HEK293T (cell line): ENCODE results near the gene GRAMD1A.

ENCODE experiments used
- BHLHE40 ChIP-seq: fragments of 450-650 bp; IDR thresholded peaks from 2 replicates; pipeline ENCODE4 v1.6.1; 2016; ENCODE audit warnings: mild to moderate bottlenecking, moderate library complexity, borderline replicate concordance
- ELF4 ChIP-seq: fragments of 450-650 bp; IDR thresholded peaks from 2 replicates; pipeline ENCODE4 v1.6.1; 2017; ENCODE audit warnings: antibody characterized with exemption
- FOXA1 ChIP-seq: fragments of 450-650 bp; IDR thresholded peaks from 2 replicates; pipeline ENCODE4 v1.6.1; 2016; ENCODE audit warnings: mild to moderate bottlenecking
- L3MBTL2 ChIP-seq: fragments of 450-650 bp; conservative IDR thresholded peaks from 2 replicates; pipeline ENCODE4 v1.6.1; 2016; ENCODE audit warnings: mild to moderate bottlenecking
- SP1 ChIP-seq: fragments of 450-650 bp; IDR thresholded peaks from 2 replicates; pipeline ENCODE4 v1.6.1; 2017
- SUZ12 ChIP-seq: fragments of 450-650 bp; IDR thresholded peaks from 2 replicates; pipeline ENCODE4 v1.6.1; 2016; ENCODE audit warnings: mild to moderate bottlenecking
- TARDBP ChIP-seq: fragments of 450-650 bp; IDR thresholded peaks from 2 replicates; pipeline ENCODE4 v1.6.1; 2016

- TF ChIP-seq TARDBP (no peak), SP1 (no peak), SUZ12 (no peak), L3MBTL2 (no peak), BHLHE40 (no peak), FOXA1 (no peak), ELF4 (no peak)
These were observed 75.9 kb downstream of the GRAMD1A start for GRCh38 chr19:35076026-35076370.
